SU-DHL-6 (cell line): ENCODE measurements around the gene UBASH3B.

ENCODE experiments used
- H2AFZ ChIP-seq: fragments of 200-600 bp; sonication (generic); 2 replicates; pipeline ENCODE4 v1.6.1; 2014; ENCODE audit warnings: low read depth, mild to moderate bottlenecking, moderate library complexity, mixed read lengths, antibody characterized with exemption, low read length; ENCODE audit not compliant: severe bottlenecking
- H3F3A ChIP-seq: fragments of 200-600 bp; shearing (Covaris generic); 2 replicates; pipeline ENCODE4 v1.6.0; 2016; ENCODE audit warnings: antibody characterized with exemption, mild to moderate bottlenecking; ENCODE audit not compliant: insufficient read depth
- H3K27ac ChIP-seq: fragments of 200-600 bp; sonication (generic); 2 replicates; pipeline ENCODE4 v1.5.1; 2016; ENCODE audit warnings: low read depth, mild to moderate bottlenecking, low read length, moderate library complexity, mixed read lengths
- H3K27me3 ChIP-seq: fragments of 200-600 bp; sonication (generic), shearing (Covaris generic); 2 replicates; pipeline ENCODE4 v1.6.0; 2014; ENCODE audit warnings: mild to moderate bottlenecking, low read length
- H3K36me3 ChIP-seq: fragments of 200-600 bp; sonication (generic); 2 replicates; pipeline ENCODE4 v1.6.1; 2014; ENCODE audit warnings: mild to moderate bottlenecking, low read length, mixed read lengths
- H3K4me2 ChIP-seq: fragments of 300-600, 200-600 bp; shearing (Covaris generic), sonication (generic); 2 replicates; pipeline ENCODE4 v1.6.0; 2014; ENCODE audit warnings: low read length, low read depth, mild to moderate bottlenecking; ENCODE audit not compliant: poor library complexity, severe bottlenecking
- H3K4me3 ChIP-seq: fragments of 200-600 bp; sonication (generic); 2 replicates; pipeline ENCODE4 v1.5.1; 2014; ENCODE audit warnings: antibody characterized with exemption, low read length, mild to moderate bottlenecking, mixed read lengths; ENCODE audit not compliant: insufficient read depth, poor library complexity, severe bottlenecking
- H3K79me2 ChIP-seq: fragments of 200-600 bp; sonication (generic); 2 replicates; pipeline ENCODE4 v1.6.1; 2014; ENCODE audit warnings: mild to moderate bottlenecking, low read length, moderate library complexity; ENCODE audit not compliant: insufficient read depth
- H3K9ac ChIP-seq: fragments of 200-600 bp; sonication (generic); 2 replicates; pipeline ENCODE4 v1.7.0; 2014; ENCODE audit warnings: mild to moderate bottlenecking, low read length
- H3K9me2 ChIP-seq: fragments of 200-600 bp; sonication (generic); replicated peaks from 2 replicates; pipeline ENCODE4 v1.6.1; 2014; ENCODE audit warnings: low read length; ENCODE audit not compliant: insufficient read depth
- H3K9me3 ChIP-seq: fragments of 200-600 bp; sonication (generic); 2 replicates; pipeline ENCODE4 v1.6.1; 2014; ENCODE audit warnings: low read length, mixed read lengths; ENCODE audit not compliant: insufficient read depth
- H4K20me1 ChIP-seq: fragments of 200-600 bp; sonication (generic); 2 replicates; pipeline ENCODE4 v1.6.1; 2014; ENCODE audit warnings: low read depth, mild to moderate bottlenecking, antibody characterized with exemption, low read length, moderate library complexity, mixed read lengths
- CTCF ChIP-seq: fragments of 200-600 bp; sonication (generic); IDR thresholded peaks from one replicate; pipeline ENCODE4 v1.5.1; 2017; ENCODE audit warnings: antibody characterized with exemption, mild to moderate bottlenecking, low read length, moderate library complexity; ENCODE audit not compliant: insufficient read depth, poor library complexity, severe bottlenecking
- EZH2phosphoT487 ChIP-seq: fragments of 200-600 bp; sonication (generic), shearing (Covaris generic); conservative IDR thresholded peaks from 2 replicates; pipeline ENCODE4 v1.6.1; 2018; ENCODE audit warnings: mild to moderate bottlenecking, antibody characterized with exemption, low read length, moderate library complexity, mixed read lengths

UBASH3B gene

GRCh38 chr11:122649116-122649515 lies 6.4 kb upstream of the UBASH3B start:
- Histone ChIP-seq H4K20me1 (no peaks in the 10 kb centered on the region), H2AFZ (no peak overlapping the region), H3K9ac (no peak overlapping the region), H3K27ac (no peak overlapping the region), H3K9me3 (no peaks in the 10 kb centered on the region), H3K79me2 (no peaks in the 10 kb centered on the region), H3K9me2 (no peaks in the 10 kb centered on the region), H3K4me2 (no peak overlapping the region), H3K4me3 (no peak overlapping the region), H3F3A (no peaks in the 10 kb centered on the region), H3K36me3 (no peaks in the 10 kb centered on the region), H3K27me3 (no peaks in the 10 kb centered on the region)
- no peak for TF ChIP-seq CTCF
- TF ChIP-seq EZH2phosphoT487: no peak

GRCh38 chr11:122650619-122651018 lies 4.9 kb upstream of the UBASH3B start:
- Histone ChIP-seq H3K27ac (no peak overlapping the region), H3K9ac (no peak overlapping the region), H3K9me3 (no peaks in the 10 kb centered on the region), H3K27me3 (no peaks in the 10 kb centered on the region), H3K4me3 (no peak overlapping the region), H3K36me3 (no peaks in the 10 kb centered on the region), H3K9me2 (no peaks in the 10 kb centered on the region), H3K79me2 (no peaks in the 10 kb centered on the region), H3F3A (no peaks in the 10 kb centered on the region), H4K20me1 (no peaks in the 10 kb centered on the region), H3K4me2 (no peak overlapping the region), H2AFZ (no peak overlapping the region)
- TF ChIP-seq EZH2phosphoT487 (no peak), CTCF (no peak)

- H3K9me2 ChIP-seq: no peaks in the 10 kb centered on the region
- no peak overlapping the region for H3K4me2 ChIP-seq
- no peaks in the 10 kb centered on the region for H3K79me2 ChIP-seq
- no peaks in the 10 kb centered on the region for H3K9me3 ChIP-seq
- H3K4me3 ChIP-seq: no peak overlapping the region
- no peaks in the 10 kb centered on the region for H3K36me3 ChIP-seq
- no peak overlapping the region for H2AFZ ChIP-seq
- no peak overlapping the region for H3K9ac ChIP-seq
- TF ChIP-seq CTCF: no peak
- no peak for TF ChIP-seq EZH2phosphoT487
- H4K20me1 ChIP-seq: no peaks in the 10 kb centered on the region
- no peak overlapping the region for H3K27ac ChIP-seq
- H3F3A ChIP-seq: no peaks in the 10 kb centered on the region
- H3K27me3 ChIP-seq: no peaks in the 10 kb centered on the region
Measured at GRCh38 chr11:122652495-122652894, 3.0 kb upstream of the UBASH3B start.
